H9 (cell line): Measurements from ENCODE around the gene ZNF521. TPM values are rescaled to one million over a fixed set of nuclear protein-coding genes. Genes with fewer than 3 reads are reported as not detected.

Experiments used
- DNase-seq: peaks from one replicate; pipeline ENCODE4 v3.0.0-alpha.2; 2017
- H2AFZ ChIP-seq: one replicate; pipeline ENCODE4 v1.6.1; 2013; ENCODE audit warnings: mild to moderate bottlenecking, low read length, control low read depth, moderate library complexity
- H2AK5ac ChIP-seq: 2 replicates; pipeline ENCODE4 v1.6.1; 2013; ENCODE audit warnings: low read length, control low read depth, mixed read lengths; ENCODE audit not compliant: insufficient read length
- H2BK120ac ChIP-seq: one replicate; pipeline ENCODE4 v1.6.1; 2013; ENCODE audit warnings: low read depth, mild to moderate bottlenecking, low read length, control low read depth, inconsistent platforms; ENCODE audit not compliant: poor library complexity, severe bottlenecking
- H2BK12ac ChIP-seq: 2 replicates; pipeline ENCODE4 v1.6.1; 2013; ENCODE audit warnings: low read length, control low read depth, mixed read lengths, low read depth; ENCODE audit not compliant: insufficient read length
- H2BK15ac ChIP-seq: 2 replicates; pipeline ENCODE4 v1.6.1; 2013; ENCODE audit warnings: low read depth, low read length, control low read depth
- H2BK20ac ChIP-seq: one replicate; pipeline ENCODE4 v1.6.1; 2013; ENCODE audit warnings: low read depth, mild to moderate bottlenecking, low read length, control low read depth, inconsistent platforms; ENCODE audit not compliant: poor library complexity, severe bottlenecking
- H2BK5ac ChIP-seq: 2 replicates; pipeline ENCODE4 v1.6.1; 2013; ENCODE audit warnings: low read length, control low read depth, mixed read lengths; ENCODE audit not compliant: insufficient read length
- H3K14ac ChIP-seq: 2 replicates; pipeline ENCODE4 v1.6.1; 2013; ENCODE audit warnings: low read length, control low read depth; ENCODE audit not compliant: insufficient read depth
- H3K18ac ChIP-seq: 2 replicates; pipeline ENCODE4 v1.6.1; 2013; ENCODE audit warnings: low read depth, mild to moderate bottlenecking, mixed read lengths, low read length, control low read depth; ENCODE audit not compliant: insufficient read length
- H3K23ac ChIP-seq: 2 replicates; pipeline ENCODE4 v1.6.1; 2013; ENCODE audit warnings: low read length, control low read depth, mixed read lengths, low read depth; ENCODE audit not compliant: insufficient read length
- H3K23me2 ChIP-seq: 2 replicates; pipeline ENCODE4 v1.6.1; 2013; ENCODE audit warnings: low read depth, mild to moderate bottlenecking, mixed read lengths, low read length, control low read depth; ENCODE audit not compliant: insufficient read length, poor library complexity, severe bottlenecking
- H3K27ac ChIP-seq: 2 replicates; pipeline ENCODE4 v1.5.1; 2013; ENCODE audit warnings: low read length, control low read depth, mixed read lengths, low read depth; ENCODE audit not compliant: insufficient read length
- H3K27me3 ChIP-seq: 2 replicates; pipeline ENCODE4 v1.6.1; 2013; ENCODE audit warnings: low read length, control low read depth, inconsistent platforms; ENCODE audit not compliant: insufficient read depth
- H3K4ac ChIP-seq: 2 replicates; pipeline ENCODE4 v1.6.1; 2013; ENCODE audit warnings: low read depth, mild to moderate bottlenecking, control low read depth, inconsistent platforms, low read length, moderate library complexity
- H3K4me1 ChIP-seq: 2 replicates; pipeline ENCODE4 v1.6.1; 2013; ENCODE audit warnings: low read length, control low read depth, inconsistent platforms; ENCODE audit not compliant: insufficient read depth
- H3K4me2 ChIP-seq: 2 replicates; pipeline ENCODE4 v1.6.1; 2013; ENCODE audit warnings: low read length, control low read depth, mixed read lengths; ENCODE audit not compliant: insufficient read length, insufficient read depth
- H3K56ac ChIP-seq: 2 replicates; pipeline ENCODE4 v1.6.1; 2013; ENCODE audit warnings: low read depth, mild to moderate bottlenecking, mixed read lengths, low read length, control low read depth; ENCODE audit not compliant: insufficient read length
- H3K79me1 ChIP-seq: 2 replicates; pipeline ENCODE4 v1.6.1; 2013; ENCODE audit warnings: low read depth, mild to moderate bottlenecking, moderate library complexity, low read length, control low read depth, inconsistent platforms; ENCODE audit not compliant: insufficient read depth, poor library complexity, severe bottlenecking
- H3K79me2 ChIP-seq: 2 replicates; pipeline ENCODE4 v1.6.1; 2013; ENCODE audit warnings: low read length, control low read depth, inconsistent platforms; ENCODE audit not compliant: insufficient read depth
- H3K9ac ChIP-seq: 2 replicates; pipeline ENCODE4 v1.6.1; 2013; ENCODE audit warnings: low read length, control low read depth, mixed read lengths; ENCODE audit not compliant: insufficient read length; ENCODE audit errors: extremely low read depth
- H3K9me3 ChIP-seq: one replicate; pipeline ENCODE4 v1.6.1; 2013; ENCODE audit warnings: low read depth, low read length, inconsistent platforms; ENCODE audit not compliant: control insufficient read depth
- H3T11ph ChIP-seq: one replicate; pipeline ENCODE4 v1.6.1; 2013; ENCODE audit warnings: mild to moderate bottlenecking, low read length, control low read depth, inconsistent platforms
- H4K20me1 ChIP-seq: one replicate; pipeline ENCODE4 v1.6.1; 2013; ENCODE audit not compliant: control insufficient read depth, insufficient read length, insufficient read depth
- H4K5ac ChIP-seq: 2 replicates; pipeline ENCODE4 v1.6.1; 2013; ENCODE audit warnings: low read depth, mild to moderate bottlenecking, mixed read lengths, low read length, control low read depth; ENCODE audit not compliant: insufficient read length
- H4K8ac ChIP-seq: replicated peaks from 2 replicates; pipeline ENCODE4 v1.6.1; 2013; ENCODE audit warnings: low read length, control low read depth, mixed read lengths, low read depth; ENCODE audit not compliant: insufficient read length
- H4K91ac ChIP-seq: 2 replicates; pipeline ENCODE4 v1.6.1; 2013; ENCODE audit warnings: low read depth, mild to moderate bottlenecking, moderate library complexity, mixed read lengths, low read length, control low read depth; ENCODE audit not compliant: insufficient read length
- H3K27ac Mint-ChIP-seq, 3 experiments: 2 replicates in 2 of 3; 3 replicates in 1 of 3; pipeline ENCODE4 v1.8.0; 2020 to 2021; ENCODE audit warnings: mixed read lengths in 3 of 3, mild to moderate bottlenecking in 1 of 3, moderate library complexity in 1 of 3
- H3K27me3 Mint-ChIP-seq: 2 replicates; pipeline ENCODE4 v1.8.0; 2021; ENCODE audit warnings: low read depth, mild to moderate bottlenecking, moderate library complexity, mixed read lengths
- H3K36me3 Mint-ChIP-seq, 3 experiments: 2 replicates in 2 of 3; 3 replicates in 1 of 3; pipeline ENCODE4 v1.8.0; 2020 to 2021; ENCODE audit warnings: low read depth in 3 of 3, mixed read lengths in 3 of 3; ENCODE audit not compliant: insufficient read depth in 1 of 3
- H3K4me1 Mint-ChIP-seq, 2 experiments: 2 replicates each; pipeline ENCODE4 v1.8.0; 2020; ENCODE audit warnings: mixed read lengths in 2 of 2
- H3K4me3 Mint-ChIP-seq, 2 experiments: 2 replicates in 1 of 2; 3 replicates in 1 of 2; pipeline ENCODE4 v1.8.0; 2020 to 2021; ENCODE audit warnings: mild to moderate bottlenecking in 2 of 2, mixed read lengths in 2 of 2, moderate library complexity in 1 of 2
- H3K9me3 Mint-ChIP-seq, 2 experiments: 2 replicates in 1 of 2; 3 replicates in 1 of 2; pipeline ENCODE4 v1.8.0; 2020; ENCODE audit warnings: mild to moderate bottlenecking in 2 of 2, mixed read lengths in 2 of 2, moderate library complexity in 1 of 2
- CTCF ChIP-seq: fragments of 200-600 bp; sonication (generic); conservative IDR thresholded peaks from 3 replicates; pipeline ENCODE4 v1.8.0; 2021; ENCODE audit warnings: antibody characterized with exemption, mild to moderate bottlenecking
- WGBS: extraction: QIAGEN DNeasy Blood & Tissue Kit; methylation state at CpG from one replicate; pipeline ENCODE4 v1.1.7; 2013; ENCODE audit warnings: missing lambda C conversion rate, low lambda C conversion rate, mixed read lengths; ENCODE audit not compliant: insufficient read length; ENCODE audit errors: extremely low coverage; 5-methylcytosine and 5-hydroxymethylcytosine counted together
- total RNA-seq: library from RNA; stranded (reverse); gene quantifications from 2 replicates; pipeline ENCODE4 v1.2.1, GENCODE V29; 2021

The ZNF521 gene
- total RNA-seq, 1 experiment from 2014 or later = 3.3 TPM

DNA sequence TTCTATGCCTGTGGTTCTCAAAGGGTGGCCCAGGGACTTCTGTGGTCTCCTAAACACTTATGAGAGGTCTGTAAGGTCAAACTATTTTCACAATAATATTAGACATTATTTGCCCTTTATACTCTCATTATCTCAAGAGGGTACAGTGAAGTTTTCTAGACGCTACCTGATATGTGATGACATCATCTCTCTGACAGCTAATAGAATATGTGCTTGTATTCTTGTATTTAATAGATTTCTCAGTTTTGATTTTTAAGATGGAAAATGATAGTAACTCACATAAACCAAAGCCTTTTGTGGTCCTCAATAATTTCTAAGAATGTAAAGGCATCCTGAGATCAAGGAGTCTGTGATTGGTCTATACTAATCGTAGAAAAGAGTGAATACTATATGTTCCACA, 265.1 kb downstream of the ZNF521 start:
- H3K9ac ChIP-seq = no peak overlapping the region
- H2BK12ac ChIP-seq = no peak overlapping the region
- no peak overlapping the region for H3K23ac ChIP-seq
- TF ChIP-seq CTCF = no peak
- H3K4me1 ChIP-seq = no peaks in the 10 kb centered on the region
- H3K36me3 Mint-ChIP-seq = peaks cover 0 to 19% (median 7%) of the 10 kb centered on the region in 3 experiments; a peak in 3 of 7 replicates
- no peaks in the 10 kb centered on the region for H3K9me3 ChIP-seq
- H2BK5ac ChIP-seq = no peak overlapping the region
- no peak overlapping the region for H4K8ac ChIP-seq
- H3T11ph ChIP-seq = no peak overlapping the region
- H3K56ac ChIP-seq = no peak overlapping the region
- no peak overlapping the region for H2BK20ac ChIP-seq
- no peak for DNase-seq
- H3K79me2 ChIP-seq = no peaks in the 10 kb centered on the region
- WGBS = no CpG with 5 or more reads among the region's 2 CpGs
- H3K18ac ChIP-seq = no peak overlapping the region
- no peaks in the 10 kb centered on the region for H3K4me1 Mint-ChIP-seq
- no peak overlapping the region for H2BK120ac ChIP-seq
- H3K4me2 ChIP-seq = no peak overlapping the region
- H3K23me2 ChIP-seq = no peaks in the 10 kb centered on the region
- no peak overlapping the region for H3K14ac ChIP-seq
- no peak overlapping the region for H3K27ac ChIP-seq
- no peak overlapping the region for H3K4ac ChIP-seq
- no peak overlapping the region for H2BK15ac ChIP-seq
- H3K27me3 ChIP-seq = no peaks in the 10 kb centered on the region
- H4K5ac ChIP-seq = no peak overlapping the region
- no peaks in the 10 kb centered on the region for H4K20me1 ChIP-seq
- no peak overlapping the region for H2AFZ ChIP-seq
- no peak overlapping the region for H2AK5ac ChIP-seq
- no peaks in the 10 kb centered on the region for H3K9me3 Mint-ChIP-seq
- no peak overlapping the region for H3K27ac Mint-ChIP-seq
- H3K4me3 Mint-ChIP-seq = no peak overlapping the region
- H4K91ac ChIP-seq = no peak overlapping the region
- H3K27me3 Mint-ChIP-seq = no peaks in the 10 kb centered on the region
- H3K79me1 ChIP-seq = no peaks in the 10 kb centered on the region
